HepG2 (cell line): ENCODE results near the gene PRKCG. TPM values are rescaled to one million over a fixed set of nuclear protein-coding genes. Genes with fewer than 3 reads are reported as not detected.
A peak's percentile ranks its signal among the peaks of the same experiment; 100 is the strongest.

ENCODE experiments used
- ATF7 ChIP-seq, 2 experiments: fragments of 450-650 bp in 1 of 2; sonication (generic) in 1 of 2; formaldehyde crosslinking in 1 of 2; IDR thresholded peaks; 2 replicates each; pipeline versions ENCODE4 v1.4.0 to v1.6.1; 2016 to 2020; ENCODE audit warnings: antibody characterized with exemption in 1 of 2, mild to moderate bottlenecking in 1 of 2, missing genetic modification reagents in 1 of 2
- CENPT ChIP-seq: sonication (generic); formaldehyde crosslinking; IDR thresholded peaks from 2 replicates; pipeline ENCODE4 v1.8.0; 2022; ENCODE audit warnings: low read depth, mild to moderate bottlenecking, moderate library complexity, missing genetic modification reagents
- CHD4 ChIP-seq: fragments of 200-600 bp; sonication (generic); IDR thresholded peaks from 2 replicates; pipeline ENCODE4 v1.7.0; 2017; ENCODE audit warnings: mild to moderate bottlenecking, low read length, borderline replicate concordance
- ESRRA ChIP-seq: sonication (generic); formaldehyde crosslinking; IDR thresholded peaks from 2 replicates; pipeline ENCODE4 v1.5.1; 2020; ENCODE audit warnings: mild to moderate bottlenecking, low read depth, missing genetic modification reagents
- ETV5 ChIP-seq: IDR thresholded peaks from 2 replicates; pipeline ENCODE4 v1.6.1; 2018; ENCODE audit warnings: missing biosample characterization, missing genetic modification reagents, inconsistent platforms, borderline replicate concordance
- EZH2 ChIP-seq: conservative IDR thresholded peaks from 2 replicates; pipeline ENCODE4 v1.6.1; 2012; ENCODE audit warnings: mild to moderate bottlenecking, low read depth, low read length, moderate library complexity
- HCFC1 ChIP-seq: fragments of 150-350 bp; IDR thresholded peaks from 2 replicates; pipeline ENCODE4 v1.6.1; 2014; ENCODE audit warnings: low read depth, low read length
- HOXA5 ChIP-seq: sonication (generic); formaldehyde crosslinking; IDR thresholded peaks from 2 replicates; pipeline ENCODE4 v1.4.0; 2020; ENCODE audit warnings: missing genetic modification reagents
- KMT2B ChIP-seq: IDR thresholded peaks from 2 replicates; pipeline ENCODE4 v1.6.1; 2016; ENCODE audit warnings: missing genetic modification reagents, missing compliant biosample characterization
- MBD4 ChIP-seq: IDR thresholded peaks from 2 replicates; pipeline ENCODE4 v1.6.1; 2012; ENCODE audit warnings: low read length, inconsistent platforms, borderline replicate concordance
- PCBP1 ChIP-seq: fragments of 200-400 bp; formaldehyde crosslinking; IDR thresholded peaks from 2 replicates; pipeline ENCODE4 v1.6.1; 2017; ENCODE audit warnings: mild to moderate bottlenecking, low read depth, low read length, borderline replicate concordance
- SMC3 ChIP-seq: IDR thresholded peaks from 2 replicates; pipeline ENCODE4 v1.6.1; 2011; ENCODE audit warnings: low read length, improper control_type of control experiment
- SNRNP70 ChIP-seq: fragments of 200-400 bp; formaldehyde crosslinking; IDR thresholded peaks from 2 replicates; pipeline ENCODE4 v1.6.1; 2017; ENCODE audit warnings: mild to moderate bottlenecking, low read depth, low read length, moderate library complexity
- WIZ ChIP-seq: sonication (generic); formaldehyde crosslinking; IDR thresholded peaks from 2 replicates; pipeline ENCODE4 v1.5.1; 2020; ENCODE audit warnings: mild to moderate bottlenecking, missing genetic modification reagents
- ZBTB21 ChIP-seq: sonication (generic); formaldehyde crosslinking; IDR thresholded peaks from 2 replicates; pipeline ENCODE4 v1.4.0; 2020; ENCODE audit warnings: missing genetic modification reagents
- ZNF207 ChIP-seq: fragments of 450-650 bp; IDR thresholded peaks from 2 replicates; pipeline ENCODE4 v1.6.1; 2016; ENCODE audit warnings: antibody characterized with exemption, borderline replicate concordance
- ZNF34 ChIP-seq: sonication (generic); formaldehyde crosslinking; IDR thresholded peaks from 2 replicates; pipeline ENCODE4 v1.4.0; 2020; ENCODE audit warnings: mild to moderate bottlenecking, missing genetic modification reagents, borderline replicate concordance
- ZNF367 ChIP-seq: sonication (generic); formaldehyde crosslinking; IDR thresholded peaks from 2 replicates; pipeline ENCODE4 v1.4.0; 2020; ENCODE audit warnings: missing genetic modification reagents, borderline replicate concordance
- ZNF777 ChIP-seq: sonication (generic); formaldehyde crosslinking; IDR thresholded peaks from 2 replicates; pipeline ENCODE4 v1.4.0; 2020; ENCODE audit warnings: missing genetic modification reagents
- ZNF83 ChIP-seq: sonication (generic); formaldehyde crosslinking; IDR thresholded peaks from 2 replicates; pipeline ENCODE4 v1.4.0; 2020; ENCODE audit warnings: missing genetic modification reagents, mild to moderate bottlenecking, borderline replicate concordance
- ZSCAN29 ChIP-seq: sonication (generic); formaldehyde crosslinking; conservative IDR thresholded peaks from 2 replicates; pipeline ENCODE4 v1.4.0; 2020; ENCODE audit warnings: mild to moderate bottlenecking, missing genetic modification reagents
- polyA plus RNA-seq, 8 experiments: library from polyadenylated mRNA; depleted of rRNA in 3 of 8; stranded (reverse) in 7 of 8; unstranded in 1 of 8; fragments of >200 nt; fragmentation: Illumina TruSeq in 4 of 8; extraction: Trizol in 4 of 8; gene quantifications; 2 replicates each; pipeline versions ENCODE4 v1.2.1 to v1.2.3, GENCODE V29; 2011 to 2016; ENCODE audit warnings: low read depth in 4 of 8, missing spikeins in 1 of 8, mixed read lengths in 1 of 8; ENCODE audit not compliant: insufficient read depth in 1 of 8
- total RNA-seq, 5 experiments: library from RNA; depleted of rRNA; stranded (reverse); fragments of >200 nt; fragmentation: Illumina TruSeq; extraction: Trizol; gene quantifications; 2 replicates each; pipeline ENCODE4 v1.2.3, GENCODE V29; 2016; ENCODE audit warnings: low read depth in 1 of 5
- TF ChIP-seq, protein P1 (sequence below), 2 experiments: sonication (generic) in 1 of 2; formaldehyde crosslinking in 1 of 2; IDR thresholded peaks; 2 replicates each; pipeline versions ENCODE4 v1.4.0 to v1.6.1; 2018 to 2020; ENCODE audit warnings: missing genetic modification reagents in 2 of 2, borderline replicate concordance in 1 of 2, low read depth in 1 of 2, mild to moderate bottlenecking in 1 of 2, missing biosample characterization in 1 of 2
- TF ChIP-seq, protein P2 (sequence below): sonication (generic); formaldehyde crosslinking; conservative IDR thresholded peaks from 2 replicates; pipeline ENCODE4 v1.8.1; 2023; ENCODE audit warnings: missing genetic modification reagents
- TF ChIP-seq, protein P3 (sequence below): sonication (generic); formaldehyde crosslinking; IDR thresholded peaks from 2 replicates; pipeline ENCODE4 v1.4.0; 2020; ENCODE audit warnings: missing genetic modification reagents, mild to moderate bottlenecking, borderline replicate concordance

PRKCG gene
- total and polyA plus RNA-seq, 2 of the 13 experiments (the other 11 are each of a cell fraction or from before 2014, with no cell fraction given) = 0.02 to 0.03 TPM

DNA sequence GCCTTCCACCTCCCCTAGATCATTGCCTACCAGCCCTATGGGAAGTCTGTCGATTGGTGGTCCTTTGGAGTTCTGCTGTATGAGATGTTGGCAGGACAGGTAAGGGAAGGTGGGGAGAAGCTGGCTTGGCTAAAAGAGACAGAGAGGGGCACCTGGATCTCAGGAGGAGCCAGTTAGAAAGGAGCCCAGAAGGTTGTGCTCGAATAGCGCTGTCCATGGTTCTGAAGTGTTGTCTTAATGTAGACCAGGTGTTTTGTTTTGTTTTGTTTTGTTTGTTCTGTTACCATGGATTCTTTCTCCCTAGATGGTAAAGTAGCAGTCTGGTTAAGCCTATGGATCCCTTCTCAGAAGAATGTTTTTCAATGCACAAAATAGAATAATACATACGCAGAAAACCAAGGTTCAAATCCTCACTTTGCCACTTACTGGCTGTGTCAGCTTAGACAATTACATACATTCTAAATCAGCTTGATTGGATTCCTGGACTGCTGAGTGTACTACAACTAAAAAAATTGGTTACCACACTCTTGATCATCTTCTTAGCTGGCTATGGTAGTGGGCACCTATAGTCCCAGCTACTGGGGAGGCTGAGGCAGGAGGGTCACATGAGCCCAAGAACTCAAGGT lies 21.2 kb downstream of the PRKCG start (continued):
- TF ChIP-seq SNRNP70 = no peak
- TF ChIP-seq, protein P1, sequence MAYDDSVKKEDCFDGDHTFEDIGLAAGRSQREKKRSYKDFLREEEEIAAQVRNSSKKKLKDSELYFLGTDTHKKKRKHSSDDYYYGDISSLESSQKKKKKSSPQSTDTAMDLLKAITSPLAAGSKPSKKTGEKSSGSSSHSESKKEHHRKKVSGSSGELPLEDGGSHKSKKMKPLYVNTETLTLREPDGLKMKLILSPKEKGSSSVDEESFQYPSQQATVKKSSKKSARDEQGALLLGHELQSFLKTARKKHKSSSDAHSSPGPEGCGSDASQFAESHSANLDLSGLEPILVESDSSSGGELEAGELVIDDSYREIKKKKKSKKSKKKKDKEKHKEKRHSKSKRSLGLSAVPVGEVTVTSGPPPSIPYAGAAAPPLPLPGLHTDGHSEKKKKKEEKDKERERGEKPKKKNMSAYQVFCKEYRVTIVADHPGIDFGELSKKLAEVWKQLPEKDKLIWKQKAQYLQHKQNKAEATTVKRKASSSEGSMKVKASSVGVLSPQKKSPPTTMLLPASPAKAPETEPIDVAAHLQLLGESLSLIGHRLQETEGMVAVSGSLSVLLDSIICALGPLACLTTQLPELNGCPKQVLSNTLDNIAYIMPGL (CRISPR knock-in tag; IDR thresholded peaks at IDR 0.05; ENCODE audit: borderline replicate concordance in 1 of 2, low read depth in 1 of 2) = no peak
- no peak for TF ChIP-seq ZSCAN29 (CRISPR knock-in tag)
- no peak for TF ChIP-seq ZNF367 (CRISPR knock-in tag)
- TF ChIP-seq CHD4 = no peak
- no peak for TF ChIP-seq ZNF34 (CRISPR knock-in tag)
- TF ChIP-seq ZNF777 = no peak
- no peak for TF ChIP-seq ZNF207
- TF ChIP-seq, protein P2, sequence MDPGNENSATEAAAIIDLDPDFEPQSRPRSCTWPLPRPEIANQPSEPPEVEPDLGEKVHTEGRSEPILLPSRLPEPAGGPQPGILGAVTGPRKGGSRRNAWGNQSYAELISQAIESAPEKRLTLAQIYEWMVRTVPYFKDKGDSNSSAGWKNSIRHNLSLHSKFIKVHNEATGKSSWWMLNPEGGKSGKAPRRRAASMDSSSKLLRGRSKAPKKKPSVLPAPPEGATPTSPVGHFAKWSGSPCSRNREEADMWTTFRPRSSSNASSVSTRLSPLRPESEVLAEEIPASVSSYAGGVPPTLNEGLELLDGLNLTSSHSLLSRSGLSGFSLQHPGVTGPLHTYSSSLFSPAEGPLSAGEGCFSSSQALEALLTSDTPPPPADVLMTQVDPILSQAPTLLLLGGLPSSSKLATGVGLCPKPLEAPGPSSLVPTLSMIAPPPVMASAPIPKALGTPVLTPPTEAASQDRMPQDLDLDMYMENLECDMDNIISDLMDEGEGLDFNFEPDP (CRISPR knock-in tag) = no peak
- no peak for TF ChIP-seq CENPT (CRISPR knock-in tag)
- TF ChIP-seq EZH2 = no peak
- no peak for TF ChIP-seq ZNF83
- TF ChIP-seq, protein P3, sequence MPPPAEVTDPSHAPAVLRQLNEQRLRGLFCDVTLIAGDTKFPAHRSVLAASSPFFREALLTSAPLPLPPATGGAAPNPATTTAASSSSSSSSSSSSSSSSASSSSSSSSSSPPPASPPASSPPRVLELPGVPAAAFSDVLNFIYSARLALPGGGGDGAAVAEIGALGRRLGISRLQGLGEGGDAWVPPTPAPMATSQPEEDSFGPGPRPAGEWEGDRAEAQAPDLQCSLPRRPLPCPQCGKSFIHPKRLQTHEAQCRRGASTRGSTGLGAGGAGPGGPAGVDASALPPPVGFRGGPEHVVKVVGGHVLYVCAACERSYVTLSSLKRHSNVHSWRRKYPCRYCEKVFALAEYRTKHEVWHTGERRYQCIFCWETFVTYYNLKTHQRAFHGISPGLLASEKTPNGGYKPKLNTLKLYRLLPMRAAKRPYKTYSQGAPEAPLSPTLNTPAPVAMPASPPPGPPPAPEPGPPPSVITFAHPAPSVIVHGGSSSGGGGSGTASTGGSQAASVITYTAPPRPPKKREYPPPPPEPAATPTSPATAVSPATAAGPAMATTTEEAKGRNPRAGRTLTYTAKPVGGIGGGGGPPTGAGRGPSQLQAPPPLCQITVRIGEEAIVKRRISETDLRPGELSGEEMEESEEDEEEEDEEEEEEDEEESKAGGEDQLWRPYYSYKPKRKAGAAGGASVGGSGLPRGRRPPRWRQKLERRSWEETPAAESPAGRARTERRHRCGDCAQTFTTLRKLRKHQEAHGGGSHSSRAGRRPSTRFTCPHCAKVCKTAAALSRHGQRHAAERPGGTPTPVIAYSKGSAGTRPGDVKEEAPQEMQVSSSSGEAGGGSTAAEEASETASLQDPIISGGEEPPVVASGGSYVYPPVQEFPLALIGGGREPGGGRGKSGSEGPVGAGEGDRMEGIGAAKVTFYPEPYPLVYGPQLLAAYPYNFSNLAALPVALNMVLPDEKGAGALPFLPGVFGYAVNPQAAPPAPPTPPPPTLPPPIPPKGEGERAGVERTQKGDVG (CRISPR knock-in tag) = no peak
- peak; percentile 65; the same call in 1 of the 2 replicates for TF ChIP-seq HOXA5 (CRISPR knock-in tag)
- TF ChIP-seq PCBP1 = no peak
- TF ChIP-seq HCFC1 = no peak
- no peak for TF ChIP-seq ZBTB21 (CRISPR knock-in tag)
- TF ChIP-seq KMT2B (CRISPR knock-in tag) = no peak
- no peak for TF ChIP-seq WIZ (CRISPR knock-in tag)
- no peak for TF ChIP-seq ESRRA
- TF ChIP-seq ATF7 (IDR thresholded peaks at IDR 0.05) = no peak
- TF ChIP-seq ATF7 (CRISPR knock-in tag; IDR thresholded peaks at IDR 0.05) = no peak
- no peak for TF ChIP-seq ETV5 (CRISPR knock-in tag)
- TF ChIP-seq SMC3 = no peak
- TF ChIP-seq MBD4 = no peak
